DND-41 (cell line): ENCODE measurements around the gene CDCA7.

Experiments
- ATAC-seq: fragments of 200-7000 bp; cut with Tn5 transposase; 3 replicates; pipeline ENCODE4 v1.9.1; 2021; ENCODE audit warnings: low read depth; ENCODE audit not compliant: insufficient read depth
- DNase-seq: peaks from one replicate; pipeline ENCODE4 v3.0.0-alpha.2; 2020
- H2AFZ ChIP-seq: 2 replicates; pipeline ENCODE4 v1.6.0; 2012; ENCODE audit warnings: low read depth, low read length
- H3K27ac ChIP-seq: 2 replicates; pipeline ENCODE4 v1.5.1; 2012; ENCODE audit warnings: low read length, inconsistent platforms
- H3K27me3 ChIP-seq: fragments of 200-600 bp; sonication (generic); 2 replicates; pipeline ENCODE4 v1.6.0; 2012; ENCODE audit warnings: low read length, mild to moderate bottlenecking, inconsistent platforms; ENCODE audit not compliant: insufficient read depth, poor library complexity
- H3K36me3 ChIP-seq: 2 replicates; pipeline ENCODE4 v1.5.1; 2012; ENCODE audit warnings: low read length, inconsistent platforms; ENCODE audit not compliant: insufficient read depth
- H3K4me1 ChIP-seq: 2 replicates; pipeline ENCODE4 v1.5.1; 2012; ENCODE audit warnings: mild to moderate bottlenecking, low read length; ENCODE audit not compliant: insufficient read depth
- H3K4me2 ChIP-seq: 2 replicates; pipeline ENCODE4 v1.6.0; 2012; ENCODE audit warnings: mild to moderate bottlenecking, moderate library complexity, low read length, inconsistent platforms; ENCODE audit not compliant: insufficient read depth
- H3K4me3 ChIP-seq, 2 experiments: fragments of 200-600 bp in 1 of 2; shearing (Covaris generic) in 1 of 2; 2 replicates each; pipeline ENCODE4 v1.5.1; 2012 to 2016; ENCODE audit warnings: inconsistent platforms in 2 of 2, low read length in 2 of 2, mild to moderate bottlenecking in 2 of 2, low read depth in 1 of 2, moderate library complexity in 1 of 2
- H3K79me2 ChIP-seq: 2 replicates; pipeline ENCODE4 v1.6.0; 2012; ENCODE audit warnings: low read length, inconsistent platforms; ENCODE audit not compliant: insufficient read depth
- H3K9ac ChIP-seq: 2 replicates; pipeline ENCODE4 v1.6.0; 2012; ENCODE audit warnings: low read depth, mild to moderate bottlenecking, inconsistent platforms, low read length, moderate library complexity
- H3K9me3 ChIP-seq: 2 replicates; pipeline ENCODE4 v1.5.1; 2012; ENCODE audit warnings: low read length, moderate library complexity, mild to moderate bottlenecking, inconsistent platforms; ENCODE audit not compliant: insufficient read depth, severe bottlenecking
- H4K20me1 ChIP-seq: 2 replicates; pipeline ENCODE4 v1.6.0; 2012; ENCODE audit warnings: low read length; ENCODE audit not compliant: insufficient read depth
- CTCF ChIP-seq: IDR thresholded peaks from 2 replicates; pipeline ENCODE4 v1.5.1; 2012; ENCODE audit warnings: borderline replicate concordance, low read length, moderate library complexity, mild to moderate bottlenecking; ENCODE audit not compliant: poor library complexity, severe bottlenecking; ENCODE audit errors: extremely low read depth
- EZH2 ChIP-seq: IDR thresholded peaks from 3 replicates; pipeline ENCODE4 v1.6.1; 2012; ENCODE audit warnings: borderline replicate concordance, low read depth, mild to moderate bottlenecking, moderate library complexity, low read length, inconsistent platforms; ENCODE audit not compliant: severe bottlenecking

The CDCA7 gene

GRCh38 chr2:173346035-173346434 is 8.6 kb upstream of the CDCA7 start:
- no peak overlapping the region for H3K4me2 ChIP-seq
- DNase-seq (no peak), ATAC-seq (no peak)
- H4K20me1 ChIP-seq: no peaks in the 10 kb centered on the region
- no peaks in the 10 kb centered on the region for H3K36me3 ChIP-seq
- no peak overlapping the region for H3K9ac ChIP-seq
- no peaks in the 10 kb centered on the region for H3K27me3 ChIP-seq
- H2AFZ ChIP-seq: no peak overlapping the region
- no peak overlapping the region for H3K4me3 ChIP-seq
- TF ChIP-seq CTCF (no peak), EZH2 (no peak)
- H3K27ac ChIP-seq: no peak overlapping the region
- H3K79me2 ChIP-seq: no peaks in the 10 kb centered on the region
- H3K9me3 ChIP-seq: peaks cover 7% of the 10 kb centered on the region
- H3K4me1 ChIP-seq: no peaks in the 10 kb centered on the region

GRCh38 chr2:173347305-173348168 is 7.1 kb upstream of the CDCA7 start:
- H3K9ac ChIP-seq: no peak overlapping the region
- no peaks in the 10 kb centered on the region for H3K36me3 ChIP-seq
- H3K27me3 ChIP-seq: no peaks in the 10 kb centered on the region
- no peak for TF ChIP-seq EZH2
- no peak for TF ChIP-seq CTCF
- no peak overlapping the region for H3K4me2 ChIP-seq
- H2AFZ ChIP-seq: no peak overlapping the region
- ATAC-seq: no peak
- DNase-seq: no peak
- no peak overlapping the region for H3K27ac ChIP-seq
- H4K20me1 ChIP-seq: no peaks in the 10 kb centered on the region
- H3K4me3 ChIP-seq: no peak overlapping the region
- peaks cover 7% of the 10 kb centered on the region for H3K4me1 ChIP-seq
- H3K79me2 ChIP-seq: 0 out of 2 replicates have a peak, but pooled peaks cover under 1% of the 10 kb centered on the region
- peaks cover 7% of the 10 kb centered on the region for H3K9me3 ChIP-seq

GRCh38 chr2:173349287-173349686 is 5.4 kb upstream of the CDCA7 start:
- Histone ChIP-seq H2AFZ (no peak overlapping the region), H3K4me3 (no peak overlapping the region), H3K27ac (no peak overlapping the region), H3K27me3 (no peaks in the 10 kb centered on the region), H4K20me1 (no peaks in the 10 kb centered on the region), H3K4me2 (no peak overlapping the region), H3K79me2 (peaks cover 13% of the 10 kb centered on the region), H3K36me3 (no peaks in the 10 kb centered on the region), H3K9ac (no peak overlapping the region), H3K9me3 (peaks cover 7% of the 10 kb centered on the region), H3K4me1 (peaks cover 20% of the 10 kb centered on the region)
- TF ChIP-seq CTCF: no peak
- TF ChIP-seq EZH2: no peak
- ATAC-seq (no peak), DNase-seq (no peak)
